B cell (primary cell): Measurements from ENCODE around the gene GNA12. TPM values are rescaled to one million over a fixed set of nuclear protein-coding genes. Genes with fewer than 3 reads are reported as not detected.

Experiments
- ATAC-seq: fragments of 200-7000 bp; cut with Tn5 transposase; one replicate; pipeline ENCODE4 v1.10.0; 2021; ENCODE audit warnings: low read depth, mild to moderate bottlenecking, moderate number of reproducible peaks, moderate library complexity
- CTCF ChIA-PET: fragments of 350-600 bp; sonication (Branson Sonifier 250); formaldehyde crosslinking; loops from one replicate; lab custom pipeline; 2021; ENCODE audit warnings: antibody characterized with exemption, inconsistent platforms; lab: Charles Lee
- POLR2A ChIA-PET: fragments of 350-600 bp; sonication (Branson Sonifier 250); formaldehyde crosslinking; loops from one replicate; lab custom pipeline; 2021; ENCODE audit warnings: antibody characterized with exemption; lab: Charles Lee
- DNase-seq: peaks from one replicate; pipeline ENCODE4 v3.0.0; 2013
- H2AFZ ChIP-seq: 2 replicates; pipeline ENCODE4 v1.6.1; 2012; ENCODE audit warnings: mild to moderate bottlenecking, low read depth, low read length; ENCODE audit not compliant: insufficient read depth, poor library complexity, severe bottlenecking
- H3K27ac ChIP-seq, 2 donors: 1 replicate in 1 of 2; 2 replicates in 1 of 2; pipeline ENCODE4 v1.5.1; 2012 to 2013; ENCODE audit warnings: low read length in 2 of 2, mild to moderate bottlenecking in 2 of 2, moderate library complexity in 1 of 2
- H3K27me3 ChIP-seq, 4 experiments: fragments of 200-600 bp in 1 of 4; sonication (generic) in 1 of 4; replicated peaks in 1 of 4; 1 replicate in 2 of 4; 2 replicates in 2 of 4; pipeline versions ENCODE4 v1.6.1 to v1.7.0; 2013 to 2016; ENCODE audit warnings: low read length in 3 of 4, mild to moderate bottlenecking in 2 of 4, mixed read lengths in 1 of 4, moderate library complexity in 1 of 4; ENCODE audit not compliant: insufficient read depth in 4 of 4, control insufficient read depth in 3 of 4; ENCODE audit errors: control extremely low read depth in 1 of 4
- H3K36me3 ChIP-seq, 2 experiments: replicated peaks in 1 of 2; 1 replicate in 1 of 2; 2 replicates in 1 of 2; pipeline versions ENCODE4 v1.6.1 to v1.7.1; 2013; ENCODE audit warnings: low read length in 1 of 2; ENCODE audit not compliant: insufficient read depth in 2 of 2, control insufficient read depth in 1 of 2; ENCODE audit errors: control extremely low read depth in 1 of 2, extremely low read depth in 1 of 2
- H3K4me1 ChIP-seq, 2 donors: fragments of 200-600 bp in 1 of 2; sonication (generic) in 1 of 2; 1 replicate in 1 of 2; 2 replicates in 1 of 2; pipeline versions ENCODE4 v1.5.1 to v1.6.1; 2013 to 2017; ENCODE audit warnings: low read length in 2 of 2; ENCODE audit not compliant: control insufficient read depth in 2 of 2, insufficient read depth in 2 of 2
- H3K4me2 ChIP-seq: replicated peaks from 2 replicates; pipeline ENCODE3; 2012; ENCODE audit warnings: mild to moderate bottlenecking, low read depth, low read length; ENCODE audit not compliant: poor library complexity, severe bottlenecking
- H3K4me3 ChIP-seq, 5 experiments: fragments of 200-600 bp in 1 of 5; sonication (generic) in 1 of 5; 1 replicate in 3 of 5; 2 replicates in 2 of 5; pipeline versions ENCODE4 v1.5.1 to v1.7.0; 2011 to 2016; ENCODE audit warnings: low read length in 4 of 5, mild to moderate bottlenecking in 4 of 5, low read depth in 2 of 5, control low read depth in 1 of 5, moderate library complexity in 1 of 5; ENCODE audit not compliant: insufficient read depth in 1 of 5; ENCODE audit errors: control extremely low read depth in 1 of 5, extremely low read depth in 1 of 5
- H3K79me2 ChIP-seq: fragments of 200-600 bp; sonication (generic); one replicate; pipeline ENCODE4 v1.6.0; 2016; ENCODE audit warnings: low read length; ENCODE audit not compliant: control insufficient read depth, insufficient read depth
- H3K9ac ChIP-seq: fragments of 200-600 bp; sonication (generic); 2 replicates; pipeline ENCODE4 v1.6.1; 2017; ENCODE audit warnings: mild to moderate bottlenecking, low read length, moderate library complexity
- H3K9me3 ChIP-seq, 3 donors: one replicate each; pipeline versions ENCODE4 v1.6.1 to v1.7.1; 2013; ENCODE audit warnings: low read length in 2 of 3; ENCODE audit not compliant: control insufficient read depth in 2 of 3, insufficient read depth in 1 of 3; ENCODE audit errors: control extremely low read depth in 1 of 3
- H4K20me1 ChIP-seq: 2 replicates; pipeline ENCODE4 v1.6.0; 2012; ENCODE audit warnings: mild to moderate bottlenecking, low read length; ENCODE audit not compliant: insufficient read depth, control insufficient read depth, poor library complexity, severe bottlenecking
- H3K27ac Mint-ChIP-seq: one replicate; pipeline ENCODE4 v1.8.0; 2021; ENCODE audit warnings: mixed read lengths
- H3K27me3 Mint-ChIP-seq: one replicate; pipeline ENCODE4 v1.8.0; 2021; ENCODE audit warnings: mixed read lengths
- H3K4me1 Mint-ChIP-seq: one replicate; pipeline ENCODE4 v1.8.0; 2021; ENCODE audit warnings: mixed read lengths
- H3K4me3 Mint-ChIP-seq: one replicate; pipeline ENCODE4 v1.8.0; 2021; ENCODE audit warnings: mixed read lengths
- H3K9me3 Mint-ChIP-seq: one replicate; pipeline ENCODE4 v1.8.0; 2022; ENCODE audit warnings: mixed read lengths; ENCODE audit not compliant: insufficient read depth
- CTCF ChIP-seq: fragments of 200-600 bp; IDR thresholded peaks from one replicate; pipeline ENCODE4 v1.8.0; 2022; ENCODE audit warnings: antibody characterized with exemption, mild to moderate bottlenecking
- EZH2 ChIP-seq: IDR thresholded peaks from 2 replicates; pipeline ENCODE4 v1.6.1; 2012; ENCODE audit warnings: borderline replicate concordance, low read depth, mild to moderate bottlenecking, moderate library complexity, low read length; ENCODE audit not compliant: insufficient read depth, poor library complexity, severe bottlenecking
- WGBS: methylation state at CpG from one replicate; pipeline ENCODE4 v1.1.5; 2013; ENCODE audit warnings: missing lambda C conversion rate; ENCODE audit not compliant: insufficient coverage; 5-methylcytosine and 5-hydroxymethylcytosine counted together
- intact Hi-C: fragments of 100-400 bp; cut with micrococcal nuclease; formaldehyde crosslinking; loops from one replicate; pipeline ENCODE4 v1.10.0; 2022
- polyA plus RNA-seq: library from polyadenylated mRNA; depleted of rRNA; stranded (reverse); fragments of >200 nt; gene quantifications from 2 replicates; pipeline ENCODE4 v1.2.3, GENCODE V29; 2012
- total RNA-seq, 2 donors: library from RNA; stranded (reverse); fragments of 120-200 nt in 1 of 2; gene quantifications; 1 replicate in 1 of 2; 2 replicates in 1 of 2; pipeline versions ENCODE4 v1.2.3 to v1.2.4, GENCODE V29; 2013 to 2022

GNA12 gene
- total and polyA plus RNA-seq, 2 donors (not counting 1 experiment from before 2014, with no cell fraction given), result 34.6 to 110 TPM

- POLR2A ChIA-PET, result no interaction called here
- no peak for DNase-seq
- intact Hi-C loops, result loop anchor here (5.0 kb wide), 2 partner anchors 33 to 48 kb away; no protein-coding TSS in a partner anchor
- H3K4me2 ChIP-seq, result no peak overlapping the region
- H3K27ac Mint-ChIP-seq, result peak overlapping the region; percentile 27
- peaks cover 37% of the 10 kb centered on the region for H3K79me2 ChIP-seq
- H3K9ac ChIP-seq, result no peak overlapping the region
- CTCF ChIA-PET, result interaction anchor here (0.6 kb wide), 1 partner anchor 10 kb away, joined by 3 read pairs; no protein-coding TSS in a partner anchor
- no peaks in the 10 kb centered on the region for H3K27me3 ChIP-seq
- H2AFZ ChIP-seq, result no peak overlapping the region
- H3K27ac ChIP-seq, result no peak overlapping the region
- no peak overlapping the region for H3K4me3 ChIP-seq
- WGBS, result 89% methylated on average over 3 of the region's 6 CpGs
- no peak for TF ChIP-seq CTCF
- no peak for TF ChIP-seq EZH2
- no peaks in the 10 kb centered on the region for H3K9me3 ChIP-seq
- H3K4me1 Mint-ChIP-seq, result peaks cover 51% of the 10 kb centered on the region
- no peak for ATAC-seq
- no peak overlapping the region for H3K4me3 Mint-ChIP-seq
- no peaks in the 10 kb centered on the region for H3K27me3 Mint-ChIP-seq
- H3K36me3 ChIP-seq, result peaks cover 3 to 14% of the 10 kb centered on the region in 2 experiments
- H3K9me3 Mint-ChIP-seq, result no peaks in the 10 kb centered on the region
- peaks cover 15 to 19% of the 10 kb centered on the region in 2 donors for H3K4me1 ChIP-seq
- H4K20me1 ChIP-seq, result peaks cover 10% of the 10 kb centered on the region
These were observed 69.8 kb downstream of the GNA12 start for GRCh38 chr7:2774280-2774679.

- Mint-ChIP-seq H3K4me3 (no peak overlapping the region), H3K27ac (peak overlapping the region; percentile 73), H3K4me1 (peaks cover 51% of the 10 kb centered on the region), H3K9me3 (no peaks in the 10 kb centered on the region), H3K27me3 (no peaks in the 10 kb centered on the region)
- Histone ChIP-seq H3K36me3 (peaks cover 3 to 14% of the 10 kb centered on the region in 2 experiments), H3K27ac (peak overlapping the region; percentile 56 to 75), H3K79me2 (peaks cover 41% of the 10 kb centered on the region), H3K4me1 (peaks cover 15 to 19% of the 10 kb centered on the region in 2 donors), H3K9me3 (no peaks in the 10 kb centered on the region), H4K20me1 (peaks cover 10% of the 10 kb centered on the region), H3K4me2 (peak overlapping the region; percentile 53), H2AFZ (no peak overlapping the region), H3K9ac (no peak overlapping the region), H3K4me3 (no peak overlapping the region), H3K27me3 (no peaks in the 10 kb centered on the region)
- ChIA-PET POLR2A (interaction anchor here (1.4 kb wide), 1 partner anchor 47 kb away, joined by 3 read pairs; no protein-coding TSS in a partner anchor), CTCF (interaction anchor here (0.6 kb wide), 1 partner anchor 10 kb away, joined by 3 read pairs; no protein-coding TSS in a partner anchor)
- 99% methylated on average over 11 of the region's 11 CpGs for WGBS
- TF ChIP-seq CTCF, result no peak
- TF ChIP-seq EZH2, result no peak
- DNase-seq, result no peak
- intact Hi-C loops, result loop anchor here (1.0 to 5.0 kb wide), 5 partner anchors 34 to 71 kb away; partner anchors contain the start of gene GNA12
- ATAC-seq, result no peak
These were observed 70.5 kb downstream of the GNA12 start for GRCh38 chr7:2773608-2774007.
